SH-SY5Y (cell line): ENCODE measurements around the gene ANKRD28.

ENCODE experiments used
- GATA2 ChIP-seq: IDR thresholded peaks from 2 replicates; pipeline ENCODE4 v1.6.1; 2011; ENCODE audit warnings: mild to moderate bottlenecking, low read depth, low read length
- GATA3 ChIP-seq: IDR thresholded peaks from 2 replicates; pipeline ENCODE4 v1.6.1; 2011; ENCODE audit warnings: low read depth, mild to moderate bottlenecking, low read length, moderate library complexity

DNA sequence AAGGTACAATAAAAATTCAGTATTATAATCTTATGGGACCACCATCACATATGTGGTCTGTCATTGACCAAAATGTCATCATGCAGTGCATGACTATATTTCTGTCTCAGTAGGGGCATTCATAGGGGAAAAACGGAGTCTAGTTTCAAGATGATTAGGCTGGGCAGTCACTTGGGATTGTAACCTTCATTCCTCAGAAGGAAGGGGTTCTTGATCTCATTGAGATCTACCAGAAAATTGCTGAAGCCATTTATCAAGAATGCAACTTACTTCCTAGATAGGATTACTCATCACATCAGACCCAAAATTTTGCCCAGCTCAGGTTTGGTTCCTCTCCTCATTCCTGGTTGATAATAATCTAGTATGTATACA is 158.9 kb downstream of the ANKRD28 start:
- no peak for TF ChIP-seq GATA2
- no peak for TF ChIP-seq GATA3
